ENCODE measurements around the gene SRSF10. TPM values are rescaled to one million over a fixed set of nuclear protein-coding genes. Genes with fewer than 3 reads are reported as not detected.
"Not testable (repeated sequence)": the region's sequence is repeated elsewhere in the genome, so short reads cannot be mapped to it uniquely, and the experiment has no call there.

Gene SRSF10
- polyA plus RNA-seq (ENCODE audit: low read depth in 6 of 6), result 100 to 1,000 TPM; 105 to 167 (median 146) TPM

GRCh38 chr1:23979881-23980727 is at the start of gene SRSF10:
TSS of gene SRSF10 (minus strand) at chr1:23980327. CDS start at chr1:23980255, 72 bp downstream.
- peak; percentile 98 for DNase-seq
- H3K4me3 Mint-ChIP-seq, result peak within 1 kb of the TSS; percentile 87 to 97 (median 93)
- H3K36me3 Mint-ChIP-seq, result no peaks in the 10 kb centered on the region
- H3K27me3 Mint-ChIP-seq, result no peaks in the 10 kb centered on the region
- peaks cover 44 to 49% (median 47%) of the 10 kb centered on the region in 3 donors for H3K4me1 Mint-ChIP-seq
- H3K9me3 Mint-ChIP-seq, result no peaks in the 10 kb centered on the region
- H3K27ac Mint-ChIP-seq, result peak within 1 kb of the TSS; percentile 96 to 99 (median 98)
- ATAC-seq (ENCODE audit: low read depth in 2 of 2), result peak; percentile 90 to 92

- H3K27ac Mint-ChIP-seq, result peak overlapping the region in 2 of 6 donors; percentile 14 to 42
- no peak overlapping the region for H3K4me3 Mint-ChIP-seq
- no peaks in the 10 kb centered on the region for H3K27me3 Mint-ChIP-seq
- H3K9me3 Mint-ChIP-seq, result no peaks in the 10 kb centered on the region
- H3K36me3 Mint-ChIP-seq, result no peaks in the 10 kb centered on the region
- DNase-seq (peak; percentile 2), ATAC-seq (ENCODE audit: low read depth in 2 of 2) (peak in 1 of 2 donors; percentile 37)
- peaks cover 4 to 5% (median 4%) of the 10 kb centered on the region in 3 donors for H3K4me1 Mint-ChIP-seq
Measured at GRCh38 chr1:24027838-24028468, 47.8 kb upstream of the SRSF10 start.

- H3K9me3 Mint-ChIP-seq, result no peaks in the 10 kb centered on the region
- no peaks in the 10 kb centered on the region for H3K36me3 Mint-ChIP-seq
- H3K27ac Mint-ChIP-seq, result no peak overlapping the region
- ATAC-seq (ENCODE audit: low read depth in 2 of 2) (no peak), DNase-seq (no peak)
- H3K27me3 Mint-ChIP-seq, result no peaks in the 10 kb centered on the region
- peaks cover 0 to 4% (median 0%) of the 10 kb centered on the region in 3 donors for H3K4me1 Mint-ChIP-seq
- H3K4me3 Mint-ChIP-seq, result no peak overlapping the region
Measured at GRCh38 chr1:24022581-24023361, 42.6 kb upstream of the SRSF10 start.

- Mint-ChIP-seq H3K9me3 (no peaks in the 10 kb centered on the region), H3K27me3 (no peaks in the 10 kb centered on the region), H3K4me1 (peaks cover 0 to 4% (median 0%) of the 10 kb centered on the region in 3 donors), H3K4me3 (no peak overlapping the region), H3K27ac (no peak overlapping the region), H3K36me3 (no peaks in the 10 kb centered on the region)
- no peak for DNase-seq
- no peak for ATAC-seq (ENCODE audit: low read depth in 2 of 2)
Measured at GRCh38 chr1:24021403-24022266, 41.5 kb upstream of the SRSF10 start.

GRCh38 chr1:24020470-24020869 is 40.3 kb upstream of the SRSF10 start:
- Mint-ChIP-seq H3K36me3 (no peaks in the 10 kb centered on the region), H3K27ac (no peak overlapping the region), H3K4me3 (no peak overlapping the region), H3K9me3 (no peaks in the 10 kb centered on the region), H3K27me3 (no peaks in the 10 kb centered on the region), H3K4me1 (peaks cover 0 to 2% (median 0%) of the 10 kb centered on the region in 3 donors)
- ATAC-seq (ENCODE audit: low read depth in 2 of 2) (no peak), DNase-seq (no peak)

GRCh38 chr1:24020025-24020424 is 39.9 kb upstream of the SRSF10 start:
- Mint-ChIP-seq H3K4me1 (no peaks in the 10 kb centered on the region), H3K9me3 (no peaks in the 10 kb centered on the region), H3K27me3 (no peaks in the 10 kb centered on the region), H3K4me3 (no peak overlapping the region), H3K36me3 (no peaks in the 10 kb centered on the region), H3K27ac (no peak overlapping the region)
- no peak for ATAC-seq (ENCODE audit: low read depth in 2 of 2)
- no peak for DNase-seq

- DNase-seq (no peak), ATAC-seq (ENCODE audit: low read depth in 2 of 2) (no peak)
- Mint-ChIP-seq H3K27me3 (no peaks in the 10 kb centered on the region), H3K4me3 (peak overlapping the region in 2 of 8 donors; percentile 9 to 41), H3K27ac (peak overlapping the region in 1 of 6 donors; percentile 38), H3K9me3 (no peaks in the 10 kb centered on the region), H3K4me1 (no peaks in the 10 kb centered on the region), H3K36me3 (no peaks in the 10 kb centered on the region)
Measured at GRCh38 chr1:24018611-24019580, 38.8 kb upstream of the SRSF10 start.

GRCh38 chr1:24015221-24016210 is 35.4 kb upstream of the SRSF10 start:
- Mint-ChIP-seq H3K4me1 (peaks cover 4 to 10% (median 5%) of the 10 kb centered on the region in 3 donors), H3K9me3 (no peaks in the 10 kb centered on the region), H3K27me3 (peaks cover 0 to 14% (median 8%) of the 10 kb centered on the region in 3 donors), H3K4me3 (no peak overlapping the region), H3K27ac (no peak overlapping the region), H3K36me3 (no peaks in the 10 kb centered on the region)
- DNase-seq (no peak), ATAC-seq (ENCODE audit: low read depth in 2 of 2) (no peak)

GRCh38 chr1:24012878-24013277 is 32.8 kb upstream of the SRSF10 start:
- Mint-ChIP-seq H3K27me3 (peaks cover 0 to 21% (median 16%) of the 10 kb centered on the region in 3 donors), H3K4me1 (peaks cover 4 to 10% (median 5%) of the 10 kb centered on the region in 3 donors)
- not testable (repeated sequence) for H3K4me3 Mint-ChIP-seq; H3K9me3 Mint-ChIP-seq; H3K27ac Mint-ChIP-seq; ATAC-seq (ENCODE audit: low read depth in 2 of 2); H3K36me3 Mint-ChIP-seq; DNase-seq

- ATAC-seq (ENCODE audit: low read depth in 2 of 2), result no peak
- no peak overlapping the region for H3K27ac Mint-ChIP-seq
Measured at GRCh38 chr1:24010650-24011049, 30.5 kb upstream of the SRSF10 start.

GRCh38 chr1:24009406-24009805 is 29.3 kb upstream of the SRSF10 start:
- no peak for ATAC-seq (ENCODE audit: low read depth in 2 of 2)

More at GRCh38 chr1:24010650-24011049, 30.5 kb upstream of the SRSF10 start:
- peaks cover 4 to 27% (median 16%) of the 10 kb centered on the region in 3 donors for H3K27me3 Mint-ChIP-seq
- peaks cover 4 to 10% (median 5%) of the 10 kb centered on the region in 3 donors for H3K4me1 Mint-ChIP-seq
- DNase-seq, result no peak
- H3K36me3 Mint-ChIP-seq, result no peaks in the 10 kb centered on the region
- H3K4me3 Mint-ChIP-seq, result no peak overlapping the region
- H3K9me3 Mint-ChIP-seq, result peaks cover 0 to 2% (median 0%) of the 10 kb centered on the region in 7 donors

More at GRCh38 chr1:24009406-24009805, 29.3 kb upstream of the SRSF10 start:
- Mint-ChIP-seq H3K4me1 (peaks cover 4 to 10% (median 5%) of the 10 kb centered on the region in 3 donors), H3K36me3 (no peaks in the 10 kb centered on the region), H3K27me3 (peaks cover 4 to 27% (median 16%) of the 10 kb centered on the region in 3 donors), H3K4me3 (no peak overlapping the region), H3K9me3 (peaks cover 0 to 2% (median 0%) of the 10 kb centered on the region in 7 donors), H3K27ac (no peak overlapping the region)
- no peak for DNase-seq
